ENCODE results near the gene CHCHD2.
"Not testable (repeated sequence)": the region's sequence is repeated elsewhere in the genome, so short reads cannot be mapped to it uniquely, and the experiment has no call there.

Gene CHCHD2

DNA sequence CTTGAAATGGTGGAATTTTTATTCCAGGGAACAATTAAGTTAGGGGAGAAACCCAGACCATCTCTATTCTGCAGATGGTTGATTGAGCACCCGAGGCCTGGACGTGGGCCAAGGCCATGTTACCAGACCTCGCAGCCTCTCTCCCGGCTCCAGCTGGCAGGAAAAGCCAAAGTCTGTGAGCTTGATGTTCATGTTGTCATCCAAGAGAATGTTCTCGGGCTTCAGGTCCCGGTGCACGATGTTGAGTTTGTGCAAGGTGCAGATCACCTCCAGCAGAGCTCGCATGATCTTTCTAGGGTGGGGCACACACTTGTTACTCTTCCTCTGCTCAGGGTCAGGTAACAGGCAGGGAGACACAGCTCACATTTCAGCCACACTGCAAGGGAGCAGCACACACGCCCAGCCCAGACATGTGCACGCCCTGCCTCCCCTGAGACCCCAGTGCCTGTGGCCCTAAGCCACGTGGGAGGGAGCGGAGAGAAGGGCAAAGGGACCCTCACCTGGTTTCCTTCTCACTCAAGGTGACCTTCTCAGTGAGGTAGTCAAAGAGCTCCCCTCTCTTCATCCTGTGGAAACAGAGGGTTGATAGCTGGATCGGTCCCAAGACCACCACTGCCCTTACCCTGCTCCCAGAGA, 23.0 kb downstream of the CHCHD2 start:
- no peak for DNase-seq

DNA sequence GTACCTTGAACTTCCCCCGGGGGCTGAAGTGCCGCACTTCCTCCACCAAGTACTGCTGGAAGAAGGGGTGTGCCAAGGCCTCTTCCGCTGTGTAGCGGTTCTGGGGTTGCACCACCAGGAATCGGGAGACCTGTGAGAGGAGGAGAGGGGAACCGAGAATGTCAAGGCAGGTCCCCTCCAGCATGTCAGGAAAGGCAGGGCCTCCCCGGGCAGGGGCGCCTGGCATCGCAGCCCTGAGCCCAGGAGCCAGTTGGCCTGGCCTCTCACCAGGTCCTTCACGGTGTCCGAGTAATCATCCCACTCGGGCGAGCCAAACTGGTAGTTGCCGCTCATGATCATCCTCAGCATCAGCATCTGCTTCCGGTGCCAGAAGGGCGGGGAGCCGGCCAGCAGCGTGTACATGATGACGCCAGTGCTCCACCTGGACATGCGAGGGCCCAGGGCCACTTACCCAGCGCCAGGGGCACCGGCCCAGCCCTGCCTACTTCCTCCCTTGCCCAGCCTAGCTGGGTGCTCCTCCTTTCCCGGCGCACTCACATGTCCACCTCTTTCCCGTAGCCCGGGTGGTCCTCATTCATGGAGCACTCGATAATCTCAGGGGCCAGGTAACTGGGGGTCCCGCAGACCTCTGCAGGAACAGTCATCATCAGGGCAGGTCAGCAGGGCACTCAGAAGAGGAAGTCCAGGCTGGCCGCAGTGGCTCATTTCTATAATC, 24.5 kb downstream of the CHCHD2 start:
- no peak for DNase-seq

DNA sequence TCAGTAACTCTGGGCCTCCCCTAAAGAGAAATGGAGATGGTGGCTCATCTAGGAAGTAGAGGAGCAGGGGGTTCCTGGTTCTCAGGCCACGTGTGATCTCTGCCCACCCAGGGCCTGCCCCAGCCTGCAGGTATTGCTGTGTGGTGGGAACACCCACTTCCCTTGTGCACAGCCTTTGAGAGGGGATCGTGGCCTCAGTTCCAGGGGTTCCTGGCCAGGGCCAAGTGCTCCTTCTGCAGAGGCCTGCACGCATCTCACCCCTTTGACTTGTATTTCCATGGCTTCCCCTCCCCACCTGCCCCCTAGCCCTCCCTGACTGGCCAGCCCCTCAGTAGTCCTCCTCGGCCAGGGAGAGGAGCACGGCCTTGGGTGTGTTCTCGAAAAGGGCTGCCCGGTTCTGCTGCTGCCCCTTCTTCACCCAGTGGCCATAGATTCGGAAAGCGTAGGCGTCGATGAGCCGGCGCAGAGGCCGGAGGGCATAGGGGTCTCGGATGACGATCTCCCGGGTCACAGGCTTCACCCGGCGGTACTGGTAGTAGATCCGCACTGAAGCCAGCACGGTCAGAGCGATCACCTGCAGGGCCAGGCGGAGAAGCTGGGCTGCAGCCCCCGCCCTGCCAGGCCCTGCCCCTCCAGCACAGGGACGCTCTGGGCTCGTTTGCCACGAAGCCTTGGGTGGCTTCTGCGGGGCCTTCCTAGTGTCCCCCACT, 25.4 kb downstream of the CHCHD2 start:
- DNase-seq, result not testable (repeated sequence)

DNA sequence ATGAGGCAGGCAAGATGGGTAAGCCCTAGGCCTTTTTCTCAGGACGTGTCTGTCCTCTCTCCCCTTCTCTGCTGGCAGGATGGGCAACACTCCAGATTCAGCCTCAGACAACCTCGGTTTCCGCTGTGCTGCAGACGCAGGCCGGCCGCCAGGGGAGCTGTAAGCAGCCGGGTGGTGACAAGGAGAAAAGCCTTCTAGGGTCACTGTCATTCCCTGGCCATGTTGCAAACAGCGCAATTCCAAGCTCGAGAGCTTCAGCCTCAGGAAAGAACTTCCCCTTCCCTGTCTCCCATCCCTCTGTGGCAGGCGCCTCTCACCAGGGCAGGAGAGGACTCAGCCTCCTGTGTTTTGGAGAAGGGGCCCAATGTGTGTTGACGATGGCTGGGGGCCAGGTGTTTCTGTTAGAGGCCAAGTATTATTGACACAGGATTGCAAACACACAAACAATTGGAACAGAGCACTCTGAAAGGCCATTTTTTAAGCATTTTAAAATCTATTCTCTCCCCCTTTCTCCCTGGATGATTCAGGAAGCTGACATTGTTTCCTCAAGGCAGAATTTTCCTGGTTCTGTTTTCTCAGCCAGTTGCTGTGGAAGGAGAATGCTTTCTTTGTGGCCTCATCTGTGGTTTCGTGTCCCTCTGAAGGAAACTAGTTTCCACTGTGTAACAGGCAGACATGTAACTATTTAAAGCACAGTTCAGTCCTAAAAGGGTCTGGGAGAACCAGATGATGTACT, 26.7 kb downstream of the CHCHD2 start:
- DNase-seq, result peak; percentile 34

DNA sequence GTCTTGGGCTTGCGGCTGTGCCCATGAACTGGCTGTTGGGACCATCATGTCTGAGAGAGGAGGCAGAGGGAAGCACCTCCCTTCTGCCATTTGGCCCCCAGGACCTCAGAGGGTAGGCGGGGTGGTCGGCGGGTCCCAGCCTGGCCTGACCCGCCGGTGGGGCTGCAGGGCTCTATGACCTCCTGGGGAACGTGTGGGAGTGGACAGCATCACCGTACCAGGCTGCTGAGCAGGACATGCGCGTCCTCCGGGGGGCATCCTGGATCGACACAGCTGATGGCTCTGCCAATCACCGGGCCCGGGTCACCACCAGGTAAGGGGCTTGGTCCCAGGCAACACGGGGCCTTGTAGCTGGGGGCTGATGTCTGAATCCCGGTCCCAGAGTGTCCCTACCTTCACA, 28.1 kb downstream of the CHCHD2 start:
- DNase-seq, result no peak

DNA sequence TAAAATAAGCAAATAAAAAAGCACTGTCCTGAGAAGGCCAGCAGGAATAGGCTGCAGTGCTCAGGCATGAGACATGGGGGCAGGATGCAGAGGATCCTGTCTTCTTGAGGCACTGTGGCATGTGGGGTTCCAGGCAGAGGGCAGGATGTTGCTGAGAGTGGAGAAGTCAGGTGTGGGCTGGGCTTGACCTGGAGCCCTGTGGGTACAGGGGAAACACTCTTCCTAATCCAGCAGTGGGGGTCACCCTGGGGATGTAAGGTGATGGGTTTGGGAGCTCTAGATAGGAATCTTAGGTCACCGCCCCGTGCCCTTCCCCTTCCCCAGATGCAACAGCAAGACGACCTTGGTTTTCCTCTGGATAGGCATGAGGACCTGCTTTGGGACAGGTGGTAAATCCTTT, 28.6 kb downstream of the CHCHD2 start:
- DNase-seq, result no peak

DNA sequence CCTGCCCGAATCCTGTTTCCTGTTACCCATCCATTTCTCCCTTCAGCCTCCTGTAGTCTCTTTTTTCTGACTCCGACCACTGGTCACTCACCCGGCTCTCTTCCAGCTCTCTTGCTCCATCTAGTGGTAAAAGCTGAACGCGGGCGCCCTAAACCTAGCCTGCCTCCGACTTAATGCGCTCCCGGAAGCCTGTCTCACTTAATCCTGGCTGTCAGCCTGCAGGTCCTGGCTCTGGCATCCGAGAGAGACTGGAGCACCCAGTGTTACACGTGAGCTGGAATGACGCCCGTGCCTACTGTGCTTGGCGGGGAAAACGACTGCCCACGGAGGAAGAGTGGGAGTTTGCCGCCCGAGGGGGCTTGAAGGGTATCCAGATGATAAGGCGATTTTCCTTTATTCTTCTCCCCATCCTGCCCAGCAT, 31.9 kb downstream of the CHCHD2 start:
- DNase-seq, result peak; percentile 77

DNA sequence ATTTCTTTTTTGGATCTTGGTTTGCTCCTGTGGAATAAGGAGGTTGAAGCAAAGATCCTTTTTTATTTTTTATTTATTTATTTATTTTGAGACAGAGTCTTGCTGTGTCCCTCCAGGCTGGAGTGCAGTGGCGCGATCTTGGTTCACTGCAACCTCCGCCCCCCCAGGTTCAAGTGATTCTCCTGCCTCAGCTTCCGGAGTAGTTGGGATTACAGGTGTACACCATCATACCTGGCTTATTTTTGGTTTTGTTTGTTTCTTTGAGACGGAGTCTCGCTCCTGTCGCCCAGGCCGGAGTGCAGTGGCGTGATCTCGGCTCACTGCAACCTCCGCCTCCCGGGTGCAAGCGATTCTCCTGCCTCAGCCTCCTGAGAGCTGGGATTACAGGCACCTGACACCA, 39.9 kb downstream of the CHCHD2 start:
- not testable (repeated sequence) for DNase-seq

DNA sequence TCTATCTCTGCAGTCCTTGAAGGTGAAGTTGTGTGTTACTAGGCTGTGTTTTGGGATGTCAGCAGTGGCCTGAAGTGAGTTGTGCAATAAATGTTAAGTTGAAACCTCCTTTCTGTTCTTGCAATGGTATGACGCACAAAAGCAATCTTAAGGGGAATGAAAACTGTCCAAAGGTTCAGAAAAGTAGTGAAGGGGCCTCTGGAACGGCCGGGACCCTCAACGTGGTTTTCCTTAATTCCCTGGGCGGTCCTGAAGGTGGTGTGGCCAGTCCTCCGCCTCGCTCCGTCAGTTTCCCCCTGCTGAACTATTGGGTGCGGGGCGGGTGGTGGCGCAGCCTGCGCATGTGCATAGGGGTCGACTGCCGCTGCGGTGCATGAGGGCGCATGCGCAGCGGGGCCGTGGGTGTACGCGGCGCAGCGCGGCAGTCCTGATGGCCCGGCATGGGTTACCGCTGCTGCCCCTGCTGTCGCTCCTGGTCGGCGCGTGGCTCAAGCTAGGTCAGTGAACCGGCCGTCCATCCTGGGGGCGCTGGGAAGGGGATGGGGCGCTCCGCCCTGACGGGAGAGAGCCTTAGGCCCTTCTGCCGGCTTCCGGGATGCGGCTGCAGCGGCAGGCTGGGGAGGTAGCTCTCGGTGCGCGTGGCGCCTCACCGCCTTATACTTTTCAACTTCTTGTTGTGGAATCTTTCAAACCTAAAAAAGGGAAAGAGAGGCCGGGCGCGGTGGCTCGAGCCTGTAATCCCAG, 42.2 kb downstream of the CHCHD2 start, which contains the start of gene SUMF2:
Gene SUMF2, plus strand, starts transcription at position 405 of the 744 bp plus-strand sequence. Its CDS starts 26 bp downstream, at position 431.
- DNase-seq, result peak; percentile 89

DNA sequence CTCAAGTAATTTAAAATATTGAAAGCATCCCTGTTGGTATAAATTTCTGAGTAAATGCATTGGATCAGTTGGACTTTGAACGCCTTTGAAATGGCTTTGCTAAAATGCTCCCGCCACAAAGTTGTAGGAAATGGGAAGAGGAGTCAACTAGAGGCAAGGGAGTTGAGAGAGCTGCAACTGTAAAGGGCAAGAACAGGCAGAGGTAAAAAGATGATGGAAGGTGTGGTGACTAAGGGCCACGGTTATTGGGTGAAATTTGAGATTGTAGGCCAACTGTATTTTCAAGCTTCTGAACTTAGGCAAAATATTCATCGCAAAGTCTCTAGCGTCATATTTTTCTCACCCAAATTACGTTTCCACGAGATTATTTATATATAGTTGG, 42.8 kb downstream of the CHCHD2 start:
- no peak for DNase-seq

DNA sequence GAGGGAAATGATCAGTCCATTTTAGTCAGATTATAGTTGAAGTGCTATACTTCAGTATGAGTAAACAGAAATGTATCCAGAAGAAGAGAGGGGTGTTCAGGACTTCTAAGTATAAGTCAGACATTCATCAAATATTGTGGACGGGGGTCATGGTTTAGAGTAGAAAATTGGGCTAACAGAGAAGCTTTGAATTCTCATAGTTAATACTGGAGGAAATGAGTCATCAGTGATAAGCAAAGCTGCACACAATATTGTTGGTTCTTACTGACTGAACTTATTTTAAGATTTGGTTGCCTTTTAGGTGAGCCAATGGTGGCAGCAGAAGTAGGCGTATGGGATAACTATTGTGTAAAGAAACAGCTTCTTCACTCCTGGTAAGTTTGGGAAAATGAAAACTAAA, 43.9 kb downstream of the CHCHD2 start:
- DNase-seq, result no peak

DNA sequence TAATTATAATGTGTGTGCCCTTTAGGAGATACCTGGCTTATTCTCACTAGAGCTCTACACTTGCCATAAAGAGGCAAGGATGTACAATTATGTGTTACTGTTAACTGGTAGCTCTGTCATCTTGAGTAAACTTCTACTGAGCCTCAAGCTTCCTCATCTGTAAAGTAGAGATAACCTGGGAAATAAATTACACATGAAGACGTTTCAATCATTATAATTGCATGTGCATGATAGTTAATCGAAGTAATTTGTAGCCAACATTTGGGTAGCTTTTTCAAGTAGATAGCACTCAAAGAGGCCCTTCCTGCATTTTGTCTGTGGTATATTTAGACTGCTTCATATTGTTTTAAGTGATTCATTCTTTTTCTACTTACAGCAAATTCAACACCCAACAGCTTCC, 52.3 kb downstream of the CHCHD2 start:
- DNase-seq, result no peak

DNA sequence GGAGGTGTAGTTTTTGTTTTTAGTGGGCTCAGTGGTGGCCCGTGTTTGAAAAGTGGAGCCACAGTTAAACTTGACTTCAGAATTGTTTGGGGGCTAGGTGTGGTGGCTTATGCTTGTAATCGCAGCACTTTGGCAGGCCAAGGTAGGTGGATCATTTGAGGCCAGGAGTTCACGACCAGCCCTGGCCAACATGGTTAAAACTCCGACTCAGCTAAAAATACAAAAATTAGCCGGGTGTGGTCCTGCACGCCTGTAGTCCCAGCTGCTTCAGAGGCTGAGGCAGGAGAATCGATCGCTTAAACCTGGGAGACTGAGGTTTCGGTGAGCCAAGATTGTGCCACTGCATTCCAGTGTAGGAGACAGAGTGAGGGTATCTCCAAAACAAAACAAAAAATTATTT, 52.9 kb downstream of the CHCHD2 start:
- DNase-seq, result no peak

Measured in fibroblast of skin of scalp (primary cell).